Measurements from ENCODE around the gene NCKAP5.

Gene NCKAP5

DNA sequence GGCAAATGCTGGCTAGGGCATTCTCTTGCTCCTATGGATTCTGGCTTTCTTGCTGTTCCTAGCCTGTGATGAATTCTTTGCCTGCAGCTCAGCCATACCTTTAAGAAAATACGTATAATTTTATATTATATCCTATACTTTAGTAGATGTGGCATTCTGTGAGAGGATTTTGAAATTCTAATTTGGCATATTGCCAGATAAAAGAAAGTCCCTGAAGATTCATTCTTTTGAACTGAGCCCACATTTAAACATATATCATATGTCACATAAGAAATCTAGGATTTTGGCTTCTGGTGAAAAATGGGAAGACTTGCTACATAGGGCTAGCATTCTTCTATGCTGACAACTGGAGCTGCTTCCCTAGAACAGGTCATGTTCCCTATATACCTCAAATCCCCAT is 806.8 kb downstream of the NCKAP5 start:
- no CpG with 5 or more reads among the region's 1 CpG for WGBS, 2 experiments
- no peaks in the 10 kb centered on the region for H3K27me3 ChIP-seq (ENCODE audit: control insufficient read depth, insufficient read depth, low read length, poor library complexity, severe bottlenecking)
- H3K4me3 ChIP-seq (ENCODE audit: insufficient read depth, low read depth, low read length), result no peak overlapping the region
- H3K4me1 ChIP-seq (ENCODE audit: control insufficient read depth, insufficient read depth, low read length), result peaks cover 13% of the 10 kb centered on the region
- no peak overlapping the region for H3K27ac ChIP-seq (ENCODE audit: insufficient read depth, low read depth, low read length, poor library complexity, severe bottlenecking)
- no peaks in the 10 kb centered on the region for H3K9me3 ChIP-seq (ENCODE audit: control insufficient read depth, low read length)
- H3K36me3 ChIP-seq (ENCODE audit: control insufficient read depth, insufficient read depth, low read length), result no peaks in the 10 kb centered on the region

DNA sequence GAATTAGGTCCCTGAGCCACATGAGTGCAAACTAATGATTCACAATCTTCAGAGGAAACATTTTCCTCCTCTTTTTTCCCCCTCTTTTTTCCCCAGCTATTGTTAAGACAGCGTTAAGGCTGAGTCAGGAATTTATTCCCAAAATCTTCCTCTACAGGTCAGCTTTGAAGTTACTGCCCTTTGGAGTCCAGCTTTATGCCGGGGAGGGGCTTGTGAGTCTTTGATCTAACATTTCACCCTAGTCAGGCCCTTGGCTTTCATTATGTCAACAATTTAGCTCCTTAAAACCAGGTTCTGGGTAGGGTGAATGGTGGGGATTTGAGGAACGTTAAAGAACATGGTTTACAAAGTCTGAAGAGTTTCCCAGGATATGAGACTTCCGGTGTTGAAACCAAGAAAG is 807.3 kb downstream of the NCKAP5 start:
- WGBS, 2 experiments, result 68 to 72% methylated on average over 4 of the region's 4 CpGs
- Histone ChIP-seq H3K27ac (ENCODE audit: insufficient read depth, low read depth, low read length, poor library complexity, severe bottlenecking) (peak overlapping the region; percentile 13), H3K27me3 (ENCODE audit: control insufficient read depth, insufficient read depth, low read length, poor library complexity, severe bottlenecking) (no peaks in the 10 kb centered on the region), H3K36me3 (ENCODE audit: control insufficient read depth, insufficient read depth, low read length) (no peaks in the 10 kb centered on the region), H3K4me1 (ENCODE audit: control insufficient read depth, insufficient read depth, low read length) (peaks cover 13% of the 10 kb centered on the region), H3K9me3 (ENCODE audit: control insufficient read depth, low read length) (no peaks in the 10 kb centered on the region), H3K4me3 (ENCODE audit: insufficient read depth, low read depth, low read length) (no peak overlapping the region)

DNA sequence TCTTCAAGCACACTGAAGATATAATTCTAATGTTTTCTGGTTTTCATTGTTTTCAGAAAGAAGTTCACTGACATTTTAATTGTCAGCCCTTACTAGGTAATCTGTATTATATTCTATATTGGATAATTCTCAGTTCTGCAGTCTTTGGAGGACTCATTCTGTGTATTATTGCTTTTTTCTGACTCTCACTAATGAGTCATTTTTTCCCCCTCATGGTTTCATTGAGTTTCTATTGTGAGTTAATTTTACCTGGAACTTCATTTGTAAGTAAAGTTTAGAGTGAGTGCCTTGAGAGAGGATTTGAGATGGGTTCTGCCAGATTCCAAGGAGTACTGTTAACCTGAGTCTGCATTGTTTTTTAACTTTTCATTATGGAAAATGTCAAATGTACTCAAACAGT is 807.9 kb downstream of the NCKAP5 start:
- Histone ChIP-seq H3K27me3 (ENCODE audit: control insufficient read depth, insufficient read depth, low read length, poor library complexity, severe bottlenecking) (no peaks in the 10 kb centered on the region), H3K27ac (ENCODE audit: insufficient read depth, low read depth, low read length, poor library complexity, severe bottlenecking) (no peak overlapping the region), H3K36me3 (ENCODE audit: control insufficient read depth, insufficient read depth, low read length) (no peaks in the 10 kb centered on the region), H3K4me1 (ENCODE audit: control insufficient read depth, insufficient read depth, low read length) (peaks cover 13% of the 10 kb centered on the region), H3K4me3 (ENCODE audit: insufficient read depth, low read depth, low read length) (no peak overlapping the region), H3K9me3 (ENCODE audit: control insufficient read depth, low read length) (no peaks in the 10 kb centered on the region)

DNA sequence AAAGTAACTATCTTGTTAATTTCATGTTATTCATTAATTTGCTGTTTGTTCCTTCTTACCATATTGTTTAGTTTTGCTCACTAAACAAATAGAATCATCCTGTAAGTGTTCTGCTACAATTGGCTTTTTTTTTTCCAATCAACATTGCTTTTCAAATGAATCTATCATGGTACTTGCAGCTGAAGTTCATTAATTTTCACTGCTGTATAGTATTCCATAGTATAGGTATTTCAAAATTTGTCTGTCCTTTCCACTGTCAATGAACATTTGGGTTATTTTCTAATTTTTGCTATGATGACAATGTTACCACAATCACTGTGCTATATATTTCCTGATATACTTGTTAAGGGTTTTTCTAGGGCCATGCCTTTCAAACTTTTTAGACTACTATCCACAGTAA is 809.3 kb downstream of the NCKAP5 start:
- no peak overlapping the region for H3K4me3 ChIP-seq (ENCODE audit: insufficient read depth, low read depth, low read length)
- no peaks in the 10 kb centered on the region for H3K36me3 ChIP-seq (ENCODE audit: control insufficient read depth, insufficient read depth, low read length)
- no peaks in the 10 kb centered on the region for H3K27me3 ChIP-seq (ENCODE audit: control insufficient read depth, insufficient read depth, low read length, poor library complexity, severe bottlenecking)
- no peaks in the 10 kb centered on the region for H3K9me3 ChIP-seq (ENCODE audit: control insufficient read depth, low read length)
- no peak overlapping the region for H3K27ac ChIP-seq (ENCODE audit: insufficient read depth, low read depth, low read length, poor library complexity, severe bottlenecking)
- peaks cover 13% of the 10 kb centered on the region for H3K4me1 ChIP-seq (ENCODE audit: control insufficient read depth, insufficient read depth, low read length)

DNA sequence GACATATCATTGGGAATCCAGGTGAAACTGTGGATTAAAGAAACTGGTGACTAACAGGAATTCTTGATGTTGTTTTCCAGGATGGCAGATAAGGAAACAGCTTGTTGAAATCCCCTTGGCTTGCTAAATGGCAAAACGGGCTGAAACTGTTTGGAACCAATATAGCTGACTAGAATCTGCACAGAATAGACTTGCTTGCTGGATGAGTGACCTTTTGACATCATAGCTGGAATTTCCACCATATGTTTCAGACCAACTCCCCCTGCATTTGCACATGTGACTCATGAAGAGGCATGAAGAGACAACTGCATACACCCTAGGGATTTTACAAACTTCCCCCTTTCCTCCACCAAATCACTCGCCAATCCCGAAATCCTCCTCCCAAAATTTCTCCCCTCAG is 810.6 kb downstream of the NCKAP5 start:
- no peaks in the 10 kb centered on the region for H3K36me3 ChIP-seq (ENCODE audit: control insufficient read depth, insufficient read depth, low read length)
- H3K27ac ChIP-seq (ENCODE audit: insufficient read depth, low read depth, low read length, poor library complexity, severe bottlenecking), result no peak overlapping the region
- H3K4me1 ChIP-seq (ENCODE audit: control insufficient read depth, insufficient read depth, low read length), result peaks cover 13% of the 10 kb centered on the region
- no peaks in the 10 kb centered on the region for H3K27me3 ChIP-seq (ENCODE audit: control insufficient read depth, insufficient read depth, low read length, poor library complexity, severe bottlenecking)
- 92% methylated on average over 3 of the region's 3 CpGs for WGBS, 2 experiments
- no peaks in the 10 kb centered on the region for H3K9me3 ChIP-seq (ENCODE audit: control insufficient read depth, low read length)
- no peak overlapping the region for H3K4me3 ChIP-seq (ENCODE audit: insufficient read depth, low read depth, low read length)

DNA sequence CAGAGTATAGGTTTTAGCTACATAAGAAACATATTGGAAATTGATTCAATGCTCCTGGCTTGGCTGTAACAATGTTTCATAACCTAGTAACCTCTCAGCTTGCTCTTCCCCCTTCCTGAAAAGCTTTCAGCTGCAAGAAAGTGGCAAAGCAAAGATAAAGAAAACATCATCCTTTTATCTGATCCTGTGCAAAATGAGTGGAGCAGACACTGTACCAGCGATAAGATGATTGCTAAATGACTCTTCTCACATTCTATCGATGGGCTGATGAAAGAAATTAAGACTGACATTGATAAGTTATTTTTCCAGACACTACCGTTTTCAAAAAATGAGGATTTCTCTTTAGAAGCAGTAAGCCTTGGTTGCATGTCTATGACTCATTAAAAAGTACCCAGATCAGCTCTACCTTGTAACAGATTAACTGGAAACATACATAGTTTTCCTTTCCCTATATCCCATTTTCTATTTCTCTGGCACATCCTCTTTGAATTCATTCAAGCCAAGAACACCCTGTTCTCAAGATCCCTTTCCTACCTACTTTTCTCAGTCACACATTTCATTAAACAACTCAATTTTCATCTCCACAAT is 811.2 kb downstream of the NCKAP5 start:
- Histone ChIP-seq H3K27me3 (ENCODE audit: control insufficient read depth, insufficient read depth, low read length, poor library complexity, severe bottlenecking) (no peaks in the 10 kb centered on the region), H3K36me3 (ENCODE audit: control insufficient read depth, insufficient read depth, low read length) (no peaks in the 10 kb centered on the region), H3K27ac (ENCODE audit: insufficient read depth, low read depth, low read length, poor library complexity, severe bottlenecking) (no peak overlapping the region), H3K9me3 (ENCODE audit: control insufficient read depth, low read length) (no peaks in the 10 kb centered on the region), H3K4me1 (ENCODE audit: control insufficient read depth, insufficient read depth, low read length) (peaks cover 13% of the 10 kb centered on the region), H3K4me3 (ENCODE audit: insufficient read depth, low read depth, low read length) (no peak overlapping the region)
- 94 to 96% methylated on average over 3 of the region's 3 CpGs for WGBS, 2 experiments

DNA sequence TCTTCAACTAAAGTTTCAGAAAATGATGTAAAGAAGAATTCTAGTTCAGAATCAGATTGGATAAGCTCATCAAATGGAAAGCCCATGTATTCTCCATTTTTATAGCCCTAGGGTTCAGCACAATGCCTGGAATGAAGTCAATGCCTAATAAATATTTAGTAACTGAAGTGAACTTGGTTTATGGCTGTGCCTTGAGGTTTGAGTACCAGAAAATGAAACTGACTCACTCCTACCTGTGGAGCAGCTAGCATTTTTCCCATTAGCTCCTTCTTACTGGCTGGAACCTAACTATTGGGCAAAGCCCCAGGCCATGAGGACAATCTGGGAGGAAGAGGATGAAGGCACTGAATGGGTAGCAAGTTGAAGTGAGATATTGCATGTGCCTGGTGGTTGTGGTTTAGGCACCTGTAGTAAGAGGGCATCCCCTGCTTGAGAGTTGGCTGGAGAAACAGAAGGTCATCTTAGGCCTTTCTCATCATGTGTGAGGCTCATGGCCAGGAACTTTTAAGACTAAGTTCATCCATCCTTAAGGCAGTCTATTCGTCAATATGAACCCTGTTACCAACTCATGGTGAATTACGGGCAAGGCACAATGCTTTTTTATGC is 813.3 kb downstream of the NCKAP5 start:
- Histone ChIP-seq H3K9me3 (ENCODE audit: control insufficient read depth, low read length) (no peaks in the 10 kb centered on the region), H3K27ac (ENCODE audit: insufficient read depth, low read depth, low read length, poor library complexity, severe bottlenecking) (no peak overlapping the region), H3K27me3 (ENCODE audit: control insufficient read depth, insufficient read depth, low read length, poor library complexity, severe bottlenecking) (no peaks in the 10 kb centered on the region), H3K4me3 (ENCODE audit: insufficient read depth, low read depth, low read length) (no peak overlapping the region), H3K4me1 (ENCODE audit: control insufficient read depth, insufficient read depth, low read length) (peaks cover 12% of the 10 kb centered on the region), H3K36me3 (ENCODE audit: control insufficient read depth, insufficient read depth, low read length) (no peaks in the 10 kb centered on the region)
- 93 to 94% methylated on average over 2 of the region's 2 CpGs for WGBS, 2 experiments

DNA sequence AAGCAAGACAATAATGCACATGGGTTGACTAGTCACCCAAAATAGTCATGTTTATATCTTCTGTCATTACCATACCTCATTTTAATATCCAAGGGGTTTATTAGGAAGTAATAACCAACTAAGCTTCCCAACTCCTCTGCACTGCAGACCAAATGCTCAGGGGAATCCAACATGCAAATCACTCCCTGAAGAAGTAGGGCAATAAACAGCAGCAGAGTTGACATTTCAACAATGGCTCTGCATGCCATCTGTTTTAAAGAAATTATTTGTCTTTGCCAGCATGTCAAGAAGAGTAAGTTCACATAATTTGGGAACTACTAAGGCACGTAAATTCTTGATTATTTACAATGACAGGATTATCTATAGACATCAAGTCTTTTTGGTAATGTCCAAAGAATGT is 813.9 kb downstream of the NCKAP5 start:
- Histone ChIP-seq H3K4me3 (ENCODE audit: insufficient read depth, low read depth, low read length) (no peak overlapping the region), H3K4me1 (ENCODE audit: control insufficient read depth, insufficient read depth, low read length) (peaks cover 12% of the 10 kb centered on the region), H3K27ac (ENCODE audit: insufficient read depth, low read depth, low read length, poor library complexity, severe bottlenecking) (no peak overlapping the region), H3K36me3 (ENCODE audit: control insufficient read depth, insufficient read depth, low read length) (no peaks in the 10 kb centered on the region), H3K9me3 (ENCODE audit: control insufficient read depth, low read length) (no peaks in the 10 kb centered on the region), H3K27me3 (ENCODE audit: control insufficient read depth, insufficient read depth, low read length, poor library complexity, severe bottlenecking) (no peaks in the 10 kb centered on the region)
- WGBS, 2 experiments, result 100% methylated on average over 1 of the region's 1 CpG; no CpG with 5 or more reads in 1 of the 2 experiments

DNA sequence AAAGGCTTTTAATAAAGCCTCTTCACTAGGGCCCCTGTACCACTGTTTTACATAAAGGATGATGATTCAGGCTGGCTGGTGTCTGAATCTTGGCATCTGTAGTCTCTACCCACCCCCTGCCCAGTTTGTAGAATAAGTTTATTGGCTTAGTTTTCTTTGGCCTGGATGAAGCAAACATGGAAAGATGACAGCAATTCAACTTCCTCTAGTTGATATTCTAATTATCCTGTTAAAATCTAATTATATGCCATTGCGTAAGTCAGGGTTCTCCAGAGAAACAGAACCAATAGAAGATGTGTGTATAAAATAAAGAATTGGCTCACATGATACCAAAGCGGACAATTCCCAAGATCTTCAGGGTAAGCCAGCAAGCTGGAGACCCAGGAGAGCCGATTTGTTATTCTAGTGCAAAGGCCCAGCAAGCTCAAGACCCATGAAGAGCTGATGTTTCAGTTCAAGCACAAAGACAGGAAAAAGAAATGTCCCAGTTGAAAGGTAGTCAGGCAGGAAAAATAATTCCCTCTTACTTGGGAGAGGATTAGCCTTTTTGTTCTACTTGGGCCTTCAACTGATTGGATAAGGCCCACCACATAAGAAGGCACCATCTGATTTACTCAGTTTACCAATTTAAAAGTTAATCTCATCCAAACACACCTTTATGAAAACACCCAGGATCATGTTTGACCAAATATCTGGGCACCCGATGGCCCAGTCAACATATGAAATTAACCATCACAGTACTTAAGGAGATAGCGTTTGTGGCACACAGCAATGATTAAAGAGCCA is 815.6 kb downstream of the NCKAP5 start:
- 95 to 96% methylated on average over 5 of the region's 5 CpGs for WGBS, 2 experiments

DNA sequence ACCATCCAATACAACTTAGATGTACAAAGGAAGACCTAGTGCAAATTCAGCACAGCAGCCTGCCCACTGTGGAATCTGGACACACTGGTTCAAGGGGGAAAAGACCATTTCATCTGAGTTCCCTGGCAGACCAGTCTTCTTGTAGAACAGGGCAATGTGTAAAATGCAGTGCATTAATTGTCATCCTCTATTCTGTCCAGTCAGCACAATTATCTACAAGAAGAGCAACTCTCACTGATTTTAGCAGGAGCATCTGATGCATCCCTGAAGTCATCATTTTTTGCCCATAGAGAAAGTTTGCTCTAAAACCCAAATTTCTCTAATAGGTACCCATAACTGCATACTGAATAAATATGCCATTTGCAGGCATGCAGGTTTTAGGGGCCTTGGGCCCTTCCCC is 816.4 kb downstream of the NCKAP5 start:
- H3K27me3 ChIP-seq (ENCODE audit: control insufficient read depth, insufficient read depth, low read length, poor library complexity, severe bottlenecking), result no peaks in the 10 kb centered on the region
- H3K9me3 ChIP-seq (ENCODE audit: control insufficient read depth, low read length), result no peaks in the 10 kb centered on the region
- no peaks in the 10 kb centered on the region for H3K36me3 ChIP-seq (ENCODE audit: control insufficient read depth, insufficient read depth, low read length)
- H3K27ac ChIP-seq (ENCODE audit: insufficient read depth, low read depth, low read length, poor library complexity, severe bottlenecking), result no peak overlapping the region
- no peak overlapping the region for H3K4me3 ChIP-seq (ENCODE audit: insufficient read depth, low read depth, low read length)
- peaks cover 8% of the 10 kb centered on the region for H3K4me1 ChIP-seq (ENCODE audit: control insufficient read depth, insufficient read depth, low read length)

More for the DNA sequence above, 815.6 kb downstream of the NCKAP5 start:
- Histone ChIP-seq H3K4me3 (ENCODE audit: insufficient read depth, low read depth, low read length) (no peak overlapping the region), H3K27ac (ENCODE audit: insufficient read depth, low read depth, low read length, poor library complexity, severe bottlenecking) (no peak overlapping the region), H3K9me3 (ENCODE audit: control insufficient read depth, low read length) (no peaks in the 10 kb centered on the region), H3K36me3 (ENCODE audit: control insufficient read depth, insufficient read depth, low read length) (no peaks in the 10 kb centered on the region), H3K27me3 (ENCODE audit: control insufficient read depth, insufficient read depth, low read length, poor library complexity, severe bottlenecking) (no peaks in the 10 kb centered on the region), H3K4me1 (ENCODE audit: control insufficient read depth, insufficient read depth, low read length) (peaks cover 10% of the 10 kb centered on the region)
